Stimulated activated CD4-positive, alpha-beta T cell treated with anti-CD3 and anti-CD28 coated beads, Interleukin-1b, Interleukin-23, amount 100 ng/mL, for 24 hours (primary cell): ENCODE data around the gene RAB3B.
"Not testable (repeated sequence)": the region's sequence is repeated elsewhere in the genome, so short reads cannot be mapped to it uniquely, and the experiment has no call there.

Source experiments
- DNase-seq, 4 experiments: peaks; one replicate each; pipeline ENCODE4 v3.0.0-alpha.2; 2020; ENCODE audit warnings: low read depth in 4 of 4, low spot score in 1 of 4

The RAB3B gene

GRCh38 chr1:51989582-51990477 is 670 bp downstream of the RAB3B start:
- no peak for DNase-seq

- no peak for DNase-seq
These were observed 2.2 kb downstream of the RAB3B start for GRCh38 chr1:51988254-51988653.

GRCh38 chr1:51986718-51987117 is 3.8 kb downstream of the RAB3B start:
- no peak for DNase-seq

- DNase-seq: no peak
These were observed 8.3 kb downstream of the RAB3B start for GRCh38 chr1:51982161-51982560.

GRCh38 chr1:51981555-51981954 is 8.9 kb downstream of the RAB3B start:
- no peak for DNase-seq

- DNase-seq: no peak
These were observed 12.4 kb downstream of the RAB3B start for GRCh38 chr1:51978099-51978498.

GRCh38 chr1:51976846-51977602 is 13.5 kb downstream of the RAB3B start:
- DNase-seq: no peak

GRCh38 chr1:51973587-51974474 is 16.7 kb downstream of the RAB3B start:
- DNase-seq: no peak

GRCh38 chr1:51969038-51969705 is 21.3 kb downstream of the RAB3B start:
- no peak for DNase-seq

GRCh38 chr1:51968632-51969031 is 21.9 kb downstream of the RAB3B start:
- no peak for DNase-seq

- not testable (repeated sequence) for DNase-seq
These were observed 23.2 kb downstream of the RAB3B start for GRCh38 chr1:51967213-51967791.

- DNase-seq: no peak
These were observed 23.9 kb downstream of the RAB3B start for GRCh38 chr1:51966559-51966958.

- DNase-seq: no peak
These were observed 26.2 kb downstream of the RAB3B start for GRCh38 chr1:51964309-51964696.

- DNase-seq: no peak
These were observed 26.8 kb downstream of the RAB3B start for GRCh38 chr1:51963592-51964308.

- no peak for DNase-seq
These were observed 27.8 kb downstream of the RAB3B start for GRCh38 chr1:51962486-51963356.

GRCh38 chr1:51961954-51962353 is 28.5 kb downstream of the RAB3B start:
- DNase-seq: no peak

GRCh38 chr1:51961231-51961630 is 29.3 kb downstream of the RAB3B start:
- DNase-seq: no peak

- DNase-seq: no peak
These were observed 30.2 kb downstream of the RAB3B start for GRCh38 chr1:51960262-51960661.

- DNase-seq: no peak
These were observed 31.7 kb downstream of the RAB3B start for GRCh38 chr1:51958824-51959223.
